Central memory CD8-positive, alpha-beta T cell (primary cell): Measurements from ENCODE around the gene MDM1.
A peak's percentile ranks its signal among the peaks of the same experiment; 100 is the strongest.

ENCODE experiments used
- ATAC-seq: fragments of 150-1000 bp; cut with Tn5 transposase; replicated peaks from 2 replicates; pipeline ENCODE4 v1.10.0; 2022; ENCODE audit warnings: mild to moderate bottlenecking, moderate FRiP score, moderate number of reproducible peaks; ENCODE audit not compliant: poor library complexity, severe bottlenecking; ENCODE audit errors: extremely low read depth
- DNase-seq, 2 donors: peaks; one replicate each; pipeline ENCODE4 v3.0.0; 2021; ENCODE audit warnings: low spot score in 2 of 2
- H3K27ac Mint-ChIP-seq: one replicate; pipeline ENCODE4 v1.8.0; 2022; ENCODE audit warnings: low read depth, mild to moderate bottlenecking, moderate library complexity, mixed read lengths
- H3K27me3 Mint-ChIP-seq: one replicate; pipeline ENCODE4 v1.8.0; 2022; ENCODE audit warnings: mixed read lengths
- H3K36me3 Mint-ChIP-seq: one replicate; pipeline ENCODE4 v1.8.0; 2022; ENCODE audit warnings: mild to moderate bottlenecking, moderate library complexity, mixed read lengths; ENCODE audit not compliant: insufficient read depth
- H3K4me1 Mint-ChIP-seq: one replicate; pipeline ENCODE4 v1.8.0; 2022; ENCODE audit warnings: mixed read lengths
- H3K4me3 Mint-ChIP-seq: one replicate; pipeline ENCODE4 v1.8.0; 2022; ENCODE audit warnings: mild to moderate bottlenecking, moderate library complexity, mixed read lengths
- H3K9me3 Mint-ChIP-seq: one replicate; pipeline ENCODE4 v1.8.0; 2022; ENCODE audit warnings: mixed read lengths

MDM1 gene

GRCh38 chr12:68367116-68367515 lies 35.0 kb upstream of the MDM1 start:
- no peak for ATAC-seq
- Mint-ChIP-seq H3K27ac (peak overlapping the region; percentile 85), H3K9me3 (no peaks in the 10 kb centered on the region), H3K27me3 (no peaks in the 10 kb centered on the region), H3K4me3 (peak overlapping the region; percentile 36), H3K36me3 (peaks cover 14% of the 10 kb centered on the region), H3K4me1 (peaks cover 70% of the 10 kb centered on the region)
- no peak for DNase-seq

- Mint-ChIP-seq H3K27me3 (no peaks in the 10 kb centered on the region), H3K4me3 (peak overlapping the region; percentile 71), H3K4me1 (peaks cover 64% of the 10 kb centered on the region), H3K9me3 (no peaks in the 10 kb centered on the region), H3K36me3 (peaks cover 14% of the 10 kb centered on the region), H3K27ac (peak overlapping the region; percentile 95)
- DNase-seq (peak; percentile 65 to 88), ATAC-seq (peak; percentile 91)
These were observed 32.9 kb upstream of the MDM1 start for GRCh38 chr12:68364893-68365725.

- H3K36me3 Mint-ChIP-seq, result peaks cover 12% of the 10 kb centered on the region
- ATAC-seq (no peak), DNase-seq (no peak)
- no peaks in the 10 kb centered on the region for H3K9me3 Mint-ChIP-seq
- no peaks in the 10 kb centered on the region for H3K27me3 Mint-ChIP-seq
- peak overlapping the region; percentile 95 for H3K27ac Mint-ChIP-seq
- peak overlapping the region; percentile 71 for H3K4me3 Mint-ChIP-seq
- H3K4me1 Mint-ChIP-seq, result peaks cover 66% of the 10 kb centered on the region
These were observed 32.2 kb upstream of the MDM1 start for GRCh38 chr12:68364328-68364727.

- Mint-ChIP-seq H3K27ac (no peak overlapping the region), H3K27me3 (no peaks in the 10 kb centered on the region), H3K4me3 (no peak overlapping the region), H3K4me1 (peaks cover 58% of the 10 kb centered on the region), H3K9me3 (no peaks in the 10 kb centered on the region), H3K36me3 (peaks cover 12% of the 10 kb centered on the region)
- DNase-seq, result no peak
- no peak for ATAC-seq
These were observed 29.8 kb upstream of the MDM1 start for GRCh38 chr12:68361953-68362352.

GRCh38 chr12:68359674-68360073 lies 27.5 kb upstream of the MDM1 start:
- no peaks in the 10 kb centered on the region for H3K9me3 Mint-ChIP-seq
- no peaks in the 10 kb centered on the region for H3K27me3 Mint-ChIP-seq
- H3K4me1 Mint-ChIP-seq, result peaks cover 38% of the 10 kb centered on the region
- peak overlapping the region; percentile 58 for H3K27ac Mint-ChIP-seq
- DNase-seq (no peak), ATAC-seq (no peak)
- H3K36me3 Mint-ChIP-seq, result no peaks in the 10 kb centered on the region
- H3K4me3 Mint-ChIP-seq, result no peak overlapping the region

- Mint-ChIP-seq H3K27ac (peak overlapping the region; percentile 58), H3K4me3 (no peak overlapping the region)
These were observed 26.6 kb upstream of the MDM1 start for GRCh38 chr12:68358532-68359485.

GRCh38 chr12:68356986-68357385 lies 24.8 kb upstream of the MDM1 start:
- DNase-seq (no peak), ATAC-seq (no peak)
- Mint-ChIP-seq H3K4me3 (no peak overlapping the region), H3K9me3 (no peaks in the 10 kb centered on the region), H3K36me3 (no peaks in the 10 kb centered on the region), H3K27me3 (no peaks in the 10 kb centered on the region), H3K27ac (no peak overlapping the region), H3K4me1 (peaks cover 13% of the 10 kb centered on the region)

More at GRCh38 chr12:68358532-68359485, 26.6 kb upstream of the MDM1 start:
- ATAC-seq (peak; percentile 88), DNase-seq (peak; percentile 32 to 67)
- no peaks in the 10 kb centered on the region for H3K9me3 Mint-ChIP-seq
- no peaks in the 10 kb centered on the region for H3K36me3 Mint-ChIP-seq
- peaks cover 29% of the 10 kb centered on the region for H3K4me1 Mint-ChIP-seq
- no peaks in the 10 kb centered on the region for H3K27me3 Mint-ChIP-seq

- Mint-ChIP-seq H3K9me3 (no peaks in the 10 kb centered on the region), H3K4me3 (no peak overlapping the region), H3K36me3 (no peaks in the 10 kb centered on the region), H3K4me1 (peaks cover 11% of the 10 kb centered on the region), H3K27me3 (no peaks in the 10 kb centered on the region), H3K27ac (no peak overlapping the region)
- no peak for DNase-seq
- ATAC-seq, result no peak
These were observed 24.0 kb upstream of the MDM1 start for GRCh38 chr12:68356060-68356695.

GRCh38 chr12:68354977-68355541 lies 22.9 kb upstream of the MDM1 start:
- no peak overlapping the region for H3K27ac Mint-ChIP-seq
- no peaks in the 10 kb centered on the region for H3K36me3 Mint-ChIP-seq
- DNase-seq, result no peak
- no peak for ATAC-seq
- H3K9me3 Mint-ChIP-seq, result no peaks in the 10 kb centered on the region
- no peak overlapping the region for H3K4me3 Mint-ChIP-seq
- H3K27me3 Mint-ChIP-seq, result no peaks in the 10 kb centered on the region
- peaks cover 11% of the 10 kb centered on the region for H3K4me1 Mint-ChIP-seq

- ATAC-seq, result no peak
- Mint-ChIP-seq H3K9me3 (no peaks in the 10 kb centered on the region), H3K27me3 (no peaks in the 10 kb centered on the region)
These were observed 19.9 kb upstream of the MDM1 start for GRCh38 chr12:68352067-68352466.

GRCh38 chr12:68350753-68351152 lies 18.6 kb upstream of the MDM1 start:
- Mint-ChIP-seq H3K9me3 (no peaks in the 10 kb centered on the region), H3K4me3 (no peak overlapping the region), H3K36me3 (no peaks in the 10 kb centered on the region), H3K27ac (no peak overlapping the region), H3K4me1 (peaks cover 6% of the 10 kb centered on the region), H3K27me3 (no peaks in the 10 kb centered on the region)
- no peak for DNase-seq
- no peak for ATAC-seq

More at GRCh38 chr12:68352067-68352466, 19.9 kb upstream of the MDM1 start:
- DNase-seq, result no peak
- Mint-ChIP-seq H3K27ac (no peak overlapping the region), H3K36me3 (no peaks in the 10 kb centered on the region), H3K4me3 (no peak overlapping the region), H3K4me1 (no peaks in the 10 kb centered on the region)
